HL-60 (cell line): Measurements from ENCODE around the gene EEF1G.

Experiments
- GABPA ChIP-seq: IDR thresholded peaks from 2 replicates; pipeline ENCODE4 v1.6.1; 2012; ENCODE audit warnings: low read depth
- POLR2AphosphoS5 ChIP-seq: IDR thresholded peaks from 2 replicates; pipeline ENCODE4 v1.6.1; 2012; ENCODE audit warnings: low read depth
- SPI1 ChIP-seq: IDR thresholded peaks from 2 replicates; pipeline ENCODE4 v1.6.1; 2012; ENCODE audit warnings: low read depth, mild to moderate bottlenecking, borderline replicate concordance
- TF ChIP-seq, protein P1 (sequence below): IDR thresholded peaks from one replicate; pipeline ENCODE4 v1.5.1; 2011; ENCODE audit warnings: low read length, control low read depth, inconsistent platforms; ENCODE audit not compliant: insufficient read depth
- TF ChIP-seq, protein P2 (sequence below): IDR thresholded peaks from 2 replicates; pipeline ENCODE4 v1.6.1; 2012; ENCODE audit warnings: low read depth; ENCODE audit not compliant: insufficient replicate concordance

- TF ChIP-seq, protein P1, sequence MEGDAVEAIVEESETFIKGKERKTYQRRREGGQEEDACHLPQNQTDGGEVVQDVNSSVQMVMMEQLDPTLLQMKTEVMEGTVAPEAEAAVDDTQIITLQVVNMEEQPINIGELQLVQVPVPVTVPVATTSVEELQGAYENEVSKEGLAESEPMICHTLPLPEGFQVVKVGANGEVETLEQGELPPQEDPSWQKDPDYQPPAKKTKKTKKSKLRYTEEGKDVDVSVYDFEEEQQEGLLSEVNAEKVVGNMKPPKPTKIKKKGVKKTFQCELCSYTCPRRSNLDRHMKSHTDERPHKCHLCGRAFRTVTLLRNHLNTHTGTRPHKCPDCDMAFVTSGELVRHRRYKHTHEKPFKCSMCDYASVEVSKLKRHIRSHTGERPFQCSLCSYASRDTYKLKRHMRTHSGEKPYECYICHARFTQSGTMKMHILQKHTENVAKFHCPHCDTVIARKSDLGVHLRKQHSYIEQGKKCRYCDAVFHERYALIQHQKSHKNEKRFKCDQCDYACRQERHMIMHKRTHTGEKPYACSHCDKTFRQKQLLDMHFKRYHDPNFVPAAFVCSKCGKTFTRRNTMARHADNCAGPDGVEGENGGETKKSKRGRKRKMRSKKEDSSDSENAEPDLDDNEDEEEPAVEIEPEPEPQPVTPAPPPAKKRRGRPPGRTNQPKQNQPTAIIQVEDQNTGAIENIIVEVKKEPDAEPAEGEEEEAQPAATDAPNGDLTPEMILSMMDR, result no peak
- TF ChIP-seq, protein P2, sequence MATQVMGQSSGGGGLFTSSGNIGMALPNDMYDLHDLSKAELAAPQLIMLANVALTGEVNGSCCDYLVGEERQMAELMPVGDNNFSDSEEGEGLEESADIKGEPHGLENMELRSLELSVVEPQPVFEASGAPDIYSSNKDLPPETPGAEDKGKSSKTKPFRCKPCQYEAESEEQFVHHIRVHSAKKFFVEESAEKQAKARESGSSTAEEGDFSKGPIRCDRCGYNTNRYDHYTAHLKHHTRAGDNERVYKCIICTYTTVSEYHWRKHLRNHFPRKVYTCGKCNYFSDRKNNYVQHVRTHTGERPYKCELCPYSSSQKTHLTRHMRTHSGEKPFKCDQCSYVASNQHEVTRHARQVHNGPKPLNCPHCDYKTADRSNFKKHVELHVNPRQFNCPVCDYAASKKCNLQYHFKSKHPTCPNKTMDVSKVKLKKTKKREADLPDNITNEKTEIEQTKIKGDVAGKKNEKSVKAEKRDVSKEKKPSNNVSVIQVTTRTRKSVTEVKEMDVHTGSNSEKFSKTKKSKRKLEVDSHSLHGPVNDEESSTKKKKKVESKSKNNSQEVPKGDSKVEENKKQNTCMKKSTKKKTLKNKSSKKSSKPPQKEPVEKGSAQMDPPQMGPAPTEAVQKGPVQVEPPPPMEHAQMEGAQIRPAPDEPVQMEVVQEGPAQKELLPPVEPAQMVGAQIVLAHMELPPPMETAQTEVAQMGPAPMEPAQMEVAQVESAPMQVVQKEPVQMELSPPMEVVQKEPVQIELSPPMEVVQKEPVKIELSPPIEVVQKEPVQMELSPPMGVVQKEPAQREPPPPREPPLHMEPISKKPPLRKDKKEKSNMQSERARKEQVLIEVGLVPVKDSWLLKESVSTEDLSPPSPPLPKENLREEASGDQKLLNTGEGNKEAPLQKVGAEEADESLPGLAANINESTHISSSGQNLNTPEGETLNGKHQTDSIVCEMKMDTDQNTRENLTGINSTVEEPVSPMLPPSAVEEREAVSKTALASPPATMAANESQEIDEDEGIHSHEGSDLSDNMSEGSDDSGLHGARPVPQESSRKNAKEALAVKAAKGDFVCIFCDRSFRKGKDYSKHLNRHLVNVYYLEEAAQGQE, result no peak
- TF ChIP-seq POLR2AphosphoS5 (no peak), GABPA (no peak), SPI1 (no peak)
Measured at GRCh38 chr11:62516736-62517371, 56.8 kb downstream of the EEF1G start.
